HepG2 (cell line): ENCODE results near the gene UCN3. TPM values are rescaled to one million over a fixed set of nuclear protein-coding genes. Genes with fewer than 3 reads are reported as not detected.
A peak's percentile ranks its signal among the peaks of the same experiment; 100 is the strongest.

ENCODE experiments used
- ATAC-seq: fragments of 200-7000 bp; cut with Tn5 transposase; 3 replicates; pipeline ENCODE4 v1.9.1; 2020; ENCODE audit warnings: mild to moderate bottlenecking, moderate library complexity
- BruUV-seq: library from RNA; stranded (reverse); fragments of 400-500 nt; replicated peaks from 2 replicates; lab custom pipeline; 2021; lab: Mats Ljungman, UMichigan
- CTCF ChIA-PET: fragments of 300-600 bp; formaldehyde crosslinking; extraction: SDS; loops from one replicate; lab custom pipeline; 2021; ENCODE audit warnings: low total read pairs, inconsistent platforms, low intra/inter-chr PET ratio; lab: Yijun Ruan, JAX
- POLR2A ChIA-PET: fragments of 350-600 bp; sonication (Branson Sonifier 250); formaldehyde crosslinking; loops from one replicate; lab custom pipeline; 2020; ENCODE audit warnings: antibody characterized with exemption, inconsistent platforms; lab: Yijun Ruan, JAX
- DNase-seq: peaks from one replicate; pipeline ENCODE4 v3.0.0-alpha.2; 2015; ENCODE audit warnings: low spot score
- FAIRE-seq: peaks from 3 replicates; lab custom pipeline; 2011; peaks lifted over from hg19 to GRCh38; lab: Jason Lieb, UNC
- H2AFZ ChIP-seq: one replicate; pipeline ENCODE4 v1.6.1; 2011; ENCODE audit warnings: low read length, inconsistent platforms
- H3K27ac ChIP-seq: fragments of 300-600 bp; 3 replicates; pipeline ENCODE4 v1.8.0; 2011; ENCODE audit warnings: mixed run types, mild to moderate bottlenecking, mixed read lengths, low read length, inconsistent platforms; ENCODE audit not compliant: insufficient read depth; ENCODE audit errors: extremely low read length
- H3K27me3 ChIP-seq, 2 experiments: fragments of 200-600 bp in 1 of 2; 2 replicates in 1 of 2; 3 replicates in 1 of 2; pipeline versions ENCODE4 v1.6.0 to v1.8.0; 2011; ENCODE audit warnings: low read length in 2 of 2, mild to moderate bottlenecking in 2 of 2, moderate library complexity in 2 of 2, inconsistent platforms in 1 of 2; ENCODE audit not compliant: insufficient read depth in 2 of 2, control insufficient read depth in 1 of 2
- H3K36me3 ChIP-seq, 2 experiments: fragments of 200-600 bp in 1 of 2; replicated peaks in 1 of 2; 2 replicates in 1 of 2; 3 replicates in 1 of 2; pipeline versions ENCODE4 v1.5.1 to v1.8.0; 2011; ENCODE audit warnings: low read length in 2 of 2, inconsistent platforms in 1 of 2; ENCODE audit not compliant: insufficient read depth in 2 of 2, control insufficient read depth in 1 of 2
- H3K4me1 ChIP-seq: 2 replicates; pipeline ENCODE4 v1.5.1; 2012; ENCODE audit warnings: low read length, inconsistent platforms; ENCODE audit not compliant: insufficient read depth
- H3K4me2 ChIP-seq: 2 replicates; pipeline ENCODE4 v1.6.0; 2011; ENCODE audit warnings: low read depth, low read length, inconsistent platforms
- H3K4me3 ChIP-seq, 3 experiments: fragments of 200-600 bp in 1 of 3; sonication (generic), shearing (Covaris generic) in 1 of 3; replicated peaks in 1 of 3; 2 replicates each; pipeline ENCODE4 v1.5.1; 2011 to 2016; ENCODE audit warnings: low read length in 3 of 3, inconsistent platforms in 2 of 3, low read depth in 2 of 3, mild to moderate bottlenecking in 2 of 3, control low read depth in 1 of 3, mixed read lengths in 1 of 3; ENCODE audit not compliant: insufficient read depth in 1 of 3
- H3K79me2 ChIP-seq: one replicate; pipeline ENCODE4 v1.6.1; 2011; ENCODE audit warnings: low read length, inconsistent platforms; ENCODE audit not compliant: insufficient read depth
- H3K9ac ChIP-seq: 2 replicates; pipeline ENCODE4 v1.6.0; 2011; ENCODE audit warnings: mild to moderate bottlenecking, low read depth, low read length, inconsistent platforms; ENCODE audit not compliant: insufficient read depth
- H3K9me3 ChIP-seq: 2 replicates; pipeline ENCODE4 v1.5.1; 2012; ENCODE audit warnings: mild to moderate bottlenecking, low read length
- H4K20me1 ChIP-seq: 2 replicates; pipeline ENCODE4 v1.6.0; 2011; ENCODE audit warnings: inconsistent platforms, mild to moderate bottlenecking, low read length, moderate library complexity; ENCODE audit not compliant: insufficient read depth
- HNRNPL ChIP-seq: fragments of 200-400 bp; formaldehyde crosslinking; IDR thresholded peaks from 2 replicates; pipeline ENCODE4 v1.6.1; 2017; ENCODE audit warnings: mild to moderate bottlenecking, low read depth, low read length
- RFX3 ChIP-seq: IDR thresholded peaks from 2 replicates; pipeline ENCODE4 v1.6.1; 2016; ENCODE audit warnings: missing biosample characterization, missing genetic modification reagents
- ZNF350 ChIP-seq: sonication (generic); formaldehyde crosslinking; IDR thresholded peaks from 2 replicates; pipeline ENCODE4 v1.4.0; 2020; ENCODE audit warnings: mild to moderate bottlenecking, low read depth, missing genetic modification reagents, borderline replicate concordance
- WGBS: methylation state at CpG from one replicate; pipeline ENCODE4 v1.1.6; 2017; ENCODE audit warnings: low lambda C conversion rate; 5-methylcytosine and 5-hydroxymethylcytosine counted together
- in situ Hi-C: cut with HindIII; loops from 2 replicates; pipeline ENCODE4 v1.10.0; 2017; ENCODE audit warnings: low pct_unique_long_range_greater_than_20kb; ENCODE audit not compliant: extremely low pct_ligation_motif_present
- intact Hi-C: fragments of 100-400 bp; cut with micrococcal nuclease; formaldehyde crosslinking; loops from one replicate; pipeline ENCODE4 v1.10.0; 2022; ENCODE audit not compliant: unreplicated experiment
- polyA plus RNA-seq, 8 experiments: library from polyadenylated mRNA; depleted of rRNA in 3 of 8; stranded (reverse) in 7 of 8; unstranded in 1 of 8; fragments of >200 nt; fragmentation: Illumina TruSeq in 4 of 8; extraction: Trizol in 4 of 8; gene quantifications; 2 replicates each; pipeline versions ENCODE4 v1.2.1 to v1.2.3, GENCODE V29; 2011 to 2016; ENCODE audit warnings: low read depth in 4 of 8, missing spikeins in 1 of 8, mixed read lengths in 1 of 8; ENCODE audit not compliant: insufficient read depth in 1 of 8
- total RNA-seq, 5 experiments: library from RNA; depleted of rRNA; stranded (reverse); fragments of >200 nt; fragmentation: Illumina TruSeq; extraction: Trizol; gene quantifications; 2 replicates each; pipeline ENCODE4 v1.2.3, GENCODE V29; 2016; ENCODE audit warnings: low read depth in 1 of 5
- TF ChIP-seq, protein P1 (sequence below): sonication (generic); formaldehyde crosslinking; IDR thresholded peaks from 2 replicates; pipeline ENCODE4 v1.4.0; 2020; ENCODE audit warnings: missing genetic modification reagents
- TF ChIP-seq, protein P2 (sequence below): sonication (generic); formaldehyde crosslinking; IDR thresholded peaks from 2 replicates; pipeline ENCODE4 v1.9.0; 2021; ENCODE audit warnings: mild to moderate bottlenecking, missing genetic modification reagents

UCN3 gene
- total and polyA plus RNA-seq, 2 of the 13 experiments (the other 11 are each of a cell fraction or from before 2014, with no cell fraction given), result not detected

DNA sequence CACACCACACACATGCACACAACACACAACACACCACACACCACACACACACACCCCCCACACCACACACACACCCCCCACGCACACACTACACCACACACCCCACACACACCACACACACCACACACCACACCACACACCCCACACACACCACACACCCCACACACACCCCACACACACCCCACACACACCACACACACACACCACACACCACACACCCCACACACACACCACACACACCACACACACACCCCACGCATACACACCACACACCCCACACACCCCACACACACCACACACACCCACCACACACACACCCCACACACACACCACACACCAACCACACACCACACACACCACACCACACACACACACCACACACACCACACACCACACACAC lies 16.4 kb downstream of the UCN3 start:
- Histone ChIP-seq H3K4me3 (no peak overlapping the region), H3K27ac (no peak overlapping the region), H2AFZ (no peak overlapping the region), H3K4me1 (0 out of 2 replicates have a peak, but pooled peaks cover 6% of the 10 kb centered on the region), H4K20me1 (no peaks in the 10 kb centered on the region), H3K9ac (no peak overlapping the region), H3K27me3 (no peaks in the 10 kb centered on the region), H3K36me3 (no peaks in the 10 kb centered on the region), H3K79me2 (no peaks in the 10 kb centered on the region), H3K4me2 (no peak overlapping the region), H3K9me3 (no peaks in the 10 kb centered on the region)
- ChIA-PET POLR2A (no interaction called here), CTCF (no interaction called here)
- ATAC-seq, result no peak
- in situ Hi-C loops (loop anchor here (10.0 to 25.0 kb wide), 2 partner anchors 396 to 544 kb away; partner anchors contain the start of gene AKR1E2), intact Hi-C loops (loop anchor here (5.0 kb wide), 1 partner anchor 534 kb away; no protein-coding TSS in a partner anchor)
- peak; percentile 89 for FAIRE-seq
- WGBS, result 56% methylated on average over 2 of the region's 2 CpGs
- DNase-seq, result no peak
- TF ChIP-seq HNRNPL (peak; percentile 81), ZNF350 (CRISPR knock-in tag) (no peak), RFX3 (CRISPR knock-in tag) (no peak)
- TF ChIP-seq, protein P1, sequence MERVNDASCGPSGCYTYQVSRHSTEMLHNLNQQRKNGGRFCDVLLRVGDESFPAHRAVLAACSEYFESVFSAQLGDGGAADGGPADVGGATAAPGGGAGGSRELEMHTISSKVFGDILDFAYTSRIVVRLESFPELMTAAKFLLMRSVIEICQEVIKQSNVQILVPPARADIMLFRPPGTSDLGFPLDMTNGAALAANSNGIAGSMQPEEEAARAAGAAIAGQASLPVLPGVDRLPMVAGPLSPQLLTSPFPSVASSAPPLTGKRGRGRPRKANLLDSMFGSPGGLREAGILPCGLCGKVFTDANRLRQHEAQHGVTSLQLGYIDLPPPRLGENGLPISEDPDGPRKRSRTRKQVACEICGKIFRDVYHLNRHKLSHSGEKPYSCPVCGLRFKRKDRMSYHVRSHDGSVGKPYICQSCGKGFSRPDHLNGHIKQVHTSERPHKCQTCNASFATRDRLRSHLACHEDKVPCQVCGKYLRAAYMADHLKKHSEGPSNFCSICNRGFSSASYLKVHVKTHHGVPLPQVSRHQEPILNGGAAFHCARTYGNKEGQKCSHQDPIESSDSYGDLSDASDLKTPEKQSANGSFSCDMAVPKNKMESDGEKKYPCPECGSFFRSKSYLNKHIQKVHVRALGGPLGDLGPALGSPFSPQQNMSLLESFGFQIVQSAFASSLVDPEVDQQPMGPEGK (CRISPR knock-in tag), result no peak
- TF ChIP-seq, protein P2, sequence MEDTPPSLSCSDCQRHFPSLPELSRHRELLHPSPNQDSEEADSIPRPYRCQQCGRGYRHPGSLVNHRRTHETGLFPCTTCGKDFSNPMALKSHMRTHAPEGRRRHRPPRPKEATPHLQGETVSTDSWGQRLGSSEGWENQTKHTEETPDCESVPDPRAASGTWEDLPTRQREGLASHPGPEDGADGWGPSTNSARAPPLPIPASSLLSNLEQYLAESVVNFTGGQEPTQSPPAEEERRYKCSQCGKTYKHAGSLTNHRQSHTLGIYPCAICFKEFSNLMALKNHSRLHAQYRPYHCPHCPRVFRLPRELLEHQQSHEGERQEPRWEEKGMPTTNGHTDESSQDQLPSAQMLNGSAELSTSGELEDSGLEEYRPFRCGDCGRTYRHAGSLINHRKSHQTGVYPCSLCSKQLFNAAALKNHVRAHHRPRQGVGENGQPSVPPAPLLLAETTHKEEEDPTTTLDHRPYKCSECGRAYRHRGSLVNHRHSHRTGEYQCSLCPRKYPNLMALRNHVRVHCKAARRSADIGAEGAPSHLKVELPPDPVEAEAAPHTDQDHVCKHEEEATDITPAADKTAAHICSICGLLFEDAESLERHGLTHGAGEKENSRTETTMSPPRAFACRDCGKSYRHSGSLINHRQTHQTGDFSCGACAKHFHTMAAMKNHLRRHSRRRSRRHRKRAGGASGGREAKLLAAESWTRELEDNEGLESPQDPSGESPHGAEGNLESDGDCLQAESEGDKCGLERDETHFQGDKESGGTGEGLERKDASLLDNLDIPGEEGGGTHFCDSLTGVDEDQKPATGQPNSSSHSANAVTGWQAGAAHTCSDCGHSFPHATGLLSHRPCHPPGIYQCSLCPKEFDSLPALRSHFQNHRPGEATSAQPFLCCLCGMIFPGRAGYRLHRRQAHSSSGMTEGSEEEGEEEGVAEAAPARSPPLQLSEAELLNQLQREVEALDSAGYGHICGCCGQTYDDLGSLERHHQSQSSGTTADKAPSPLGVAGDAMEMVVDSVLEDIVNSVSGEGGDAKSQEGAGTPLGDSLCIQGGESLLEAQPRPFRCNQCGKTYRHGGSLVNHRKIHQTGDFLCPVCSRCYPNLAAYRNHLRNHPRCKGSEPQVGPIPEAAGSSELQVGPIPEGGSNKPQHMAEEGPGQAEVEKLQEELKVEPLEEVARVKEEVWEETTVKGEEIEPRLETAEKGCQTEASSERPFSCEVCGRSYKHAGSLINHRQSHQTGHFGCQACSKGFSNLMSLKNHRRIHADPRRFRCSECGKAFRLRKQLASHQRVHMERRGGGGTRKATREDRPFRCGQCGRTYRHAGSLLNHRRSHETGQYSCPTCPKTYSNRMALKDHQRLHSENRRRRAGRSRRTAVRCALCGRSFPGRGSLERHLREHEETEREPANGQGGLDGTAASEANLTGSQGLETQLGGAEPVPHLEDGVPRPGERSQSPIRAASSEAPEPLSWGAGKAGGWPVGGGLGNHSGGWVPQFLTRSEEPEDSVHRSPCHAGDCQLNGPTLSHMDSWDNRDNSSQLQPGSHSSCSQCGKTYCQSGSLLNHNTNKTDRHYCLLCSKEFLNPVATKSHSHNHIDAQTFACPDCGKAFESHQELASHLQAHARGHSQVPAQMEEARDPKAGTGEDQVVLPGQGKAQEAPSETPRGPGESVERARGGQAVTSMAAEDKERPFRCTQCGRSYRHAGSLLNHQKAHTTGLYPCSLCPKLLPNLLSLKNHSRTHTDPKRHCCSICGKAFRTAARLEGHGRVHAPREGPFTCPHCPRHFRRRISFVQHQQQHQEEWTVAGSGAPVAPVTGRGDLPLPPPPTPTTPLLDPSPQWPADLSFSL (CRISPR knock-in tag), result peak; percentile 82; the same call in 1 of the 2 replicates
- no TSS peak for BruUV-seq
